ENCODE measurements around the gene CABLES2.

The CABLES2 gene

GRCh38 chr20:62370807-62371587, 36.1 kb downstream of the CABLES2 start:
- no peak overlapping the region for H3K4me2 ChIP-seq
- no peaks in the 10 kb centered on the region for H4K20me1 ChIP-seq (ENCODE audit: insufficient read depth)
- H3K79me2 ChIP-seq (ENCODE audit: insufficient read depth, low read depth), result no peaks in the 10 kb centered on the region
- H3K4me1 ChIP-seq (ENCODE audit: low read depth, poor library complexity, severe bottlenecking), result peaks cover 22% of the 10 kb centered on the region
- peaks cover 16% of the 10 kb centered on the region for H3K27me3 ChIP-seq (ENCODE audit: insufficient read depth, low read depth)
- H3K36me3 ChIP-seq (ENCODE audit: insufficient read depth), result no peaks in the 10 kb centered on the region
- H3K4me3 ChIP-seq (IDR thresholded peaks at IDR 0.05; ENCODE audit: insufficient read depth, low read depth, low read length), result no peak overlapping the region
- H2AFZ ChIP-seq (ENCODE audit: low read depth), result no peak overlapping the region
- no peak overlapping the region for H3K27ac ChIP-seq
- TF ChIP-seq CTCF (conservative IDR thresholded peaks at IDR 0.05; ENCODE audit: low read depth, low read length), result no peak
- H3K9ac ChIP-seq, result no peak overlapping the region

DNA sequence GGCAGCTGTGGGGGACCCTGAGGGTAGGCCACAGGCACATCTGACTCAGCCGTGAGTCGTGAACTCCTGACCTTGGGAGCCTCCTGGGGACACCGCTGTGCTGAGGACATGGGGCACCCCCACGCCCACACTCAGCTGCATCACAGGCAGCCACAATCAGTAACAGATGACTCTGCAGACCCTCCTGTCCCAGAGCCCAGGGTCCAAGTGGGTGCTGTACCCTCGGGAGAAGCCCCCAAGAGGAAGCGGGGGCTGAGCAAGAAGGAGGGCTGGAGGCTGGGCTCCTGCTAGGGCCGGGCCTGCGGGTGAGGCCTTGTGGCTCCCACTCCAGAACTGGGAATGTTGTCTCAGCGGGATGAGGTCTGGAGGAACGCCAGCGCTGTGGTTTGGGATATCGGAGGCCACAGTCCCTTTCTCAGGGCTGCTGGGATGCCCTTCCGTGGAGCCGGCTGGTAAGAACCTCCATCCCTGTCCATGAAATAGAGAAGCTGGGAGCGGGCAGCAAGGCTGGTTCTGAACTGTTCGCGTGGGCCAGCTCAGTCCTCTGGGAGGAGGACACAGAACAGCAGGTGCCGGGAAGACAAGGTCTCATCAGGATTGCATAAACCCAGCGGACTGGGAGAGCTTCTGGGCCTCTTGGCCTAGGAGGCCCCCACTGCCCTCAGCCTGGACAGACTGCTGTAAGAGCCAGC, 36.8 kb downstream of the CABLES2 start:
- H3K27ac ChIP-seq, result no peak overlapping the region
- H3K4me1 ChIP-seq (ENCODE audit: low read depth, poor library complexity, severe bottlenecking), result peaks cover 29% of the 10 kb centered on the region
- H3K4me3 ChIP-seq (IDR thresholded peaks at IDR 0.05; ENCODE audit: insufficient read depth, low read depth, low read length), result no peak overlapping the region
- no peak overlapping the region for H2AFZ ChIP-seq (ENCODE audit: low read depth)
- H3K79me2 ChIP-seq (ENCODE audit: insufficient read depth, low read depth), result no peaks in the 10 kb centered on the region; the same call in 1 of the 2 replicates
- H4K20me1 ChIP-seq (ENCODE audit: insufficient read depth), result no peaks in the 10 kb centered on the region
- no peak for TF ChIP-seq CTCF (conservative IDR thresholded peaks at IDR 0.05; ENCODE audit: low read depth, low read length)
- H3K4me2 ChIP-seq, result no peak overlapping the region
- H3K27me3 ChIP-seq (ENCODE audit: insufficient read depth, low read depth), result peaks cover 16% of the 10 kb centered on the region
- no peak overlapping the region for H3K9ac ChIP-seq
- H3K36me3 ChIP-seq (ENCODE audit: insufficient read depth), result no peaks in the 10 kb centered on the region

DNA sequence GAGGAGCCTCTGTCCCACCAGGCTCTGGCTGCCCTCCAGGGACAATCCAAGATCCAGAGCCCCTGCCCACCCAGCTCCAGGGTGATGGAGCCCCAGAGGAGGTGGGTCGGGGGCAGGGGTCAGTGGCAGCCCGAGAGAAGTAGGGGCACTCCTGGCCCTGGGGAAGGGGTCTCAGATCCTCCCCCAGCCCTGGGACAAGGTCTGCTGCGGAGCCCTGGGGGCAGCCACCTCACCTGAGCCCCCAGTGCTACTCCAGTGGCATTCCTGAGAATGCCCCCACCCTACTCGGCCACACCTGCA, 37.3 kb downstream of the CABLES2 start:
- Histone ChIP-seq H3K4me3 (IDR thresholded peaks at IDR 0.05; ENCODE audit: insufficient read depth, low read depth, low read length) (no peak overlapping the region), H3K27ac (no peak overlapping the region), H3K36me3 (ENCODE audit: insufficient read depth) (no peaks in the 10 kb centered on the region), H2AFZ (ENCODE audit: low read depth) (no peak overlapping the region), H3K79me2 (ENCODE audit: insufficient read depth, low read depth) (no peaks in the 10 kb centered on the region; the same call in 1 of the 2 replicates), H3K9ac (no peak overlapping the region), H4K20me1 (ENCODE audit: insufficient read depth) (no peaks in the 10 kb centered on the region), H3K27me3 (ENCODE audit: insufficient read depth, low read depth) (peaks cover 16% of the 10 kb centered on the region), H3K4me1 (ENCODE audit: low read depth, poor library complexity, severe bottlenecking) (peaks cover 32% of the 10 kb centered on the region), H3K4me2 (no peak overlapping the region)
- no peak for TF ChIP-seq CTCF (conservative IDR thresholded peaks at IDR 0.05; ENCODE audit: low read depth, low read length)

DNA sequence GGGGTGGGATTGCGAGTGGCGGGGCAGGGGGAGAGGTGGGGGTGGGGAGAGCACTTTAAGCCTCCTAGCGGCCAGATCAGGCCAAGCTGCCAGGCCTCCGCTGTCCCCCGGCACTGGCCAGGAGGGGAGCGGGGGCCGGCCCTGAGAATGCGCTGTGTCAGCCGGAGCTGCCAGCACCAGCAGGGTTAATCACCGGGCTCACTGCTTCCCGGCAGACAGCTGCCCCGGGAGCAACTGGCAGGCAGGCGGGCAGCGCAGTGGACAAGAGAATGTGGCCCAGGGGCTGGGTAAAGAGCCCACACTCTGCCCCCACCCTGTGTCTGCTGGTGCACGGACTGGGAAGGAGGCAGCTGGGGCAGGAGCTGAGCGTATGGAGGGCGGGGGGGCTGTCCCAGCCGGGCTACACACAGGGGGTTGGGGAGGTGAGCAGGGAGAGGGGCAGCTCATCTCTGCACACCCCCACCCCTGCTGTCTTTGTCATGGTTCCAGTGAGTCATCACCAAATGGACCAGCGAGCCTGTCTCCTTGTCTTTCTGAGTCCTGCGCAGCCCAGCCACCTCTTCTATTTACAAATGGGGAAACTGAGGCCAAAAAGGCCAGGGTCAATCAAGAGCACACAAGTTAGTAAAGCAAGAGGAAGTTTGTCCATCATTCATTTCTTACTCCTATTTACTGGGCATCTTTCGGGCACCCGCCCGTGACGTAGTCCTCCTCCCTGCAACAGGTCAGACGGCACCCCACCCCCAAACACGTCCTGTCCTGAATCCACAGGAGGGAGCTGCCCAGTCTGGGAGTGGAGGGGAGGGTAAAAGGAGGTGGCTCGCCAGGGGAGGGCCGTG, 37.9 kb downstream of the CABLES2 start:
- Histone ChIP-seq H3K4me3 (IDR thresholded peaks at IDR 0.05; ENCODE audit: insufficient read depth, low read depth, low read length) (no peak overlapping the region), H2AFZ (ENCODE audit: low read depth) (no peak overlapping the region), H3K27me3 (ENCODE audit: insufficient read depth, low read depth) (peaks cover 16% of the 10 kb centered on the region), H3K79me2 (ENCODE audit: insufficient read depth, low read depth) (no peaks in the 10 kb centered on the region; the same call in 1 of the 2 replicates), H3K27ac (no peak overlapping the region), H3K4me1 (ENCODE audit: low read depth, poor library complexity, severe bottlenecking) (peaks cover 32% of the 10 kb centered on the region), H3K4me2 (no peak overlapping the region), H3K36me3 (ENCODE audit: insufficient read depth) (no peaks in the 10 kb centered on the region), H3K9ac (no peak overlapping the region), H4K20me1 (ENCODE audit: insufficient read depth) (no peaks in the 10 kb centered on the region)
- TF ChIP-seq CTCF (conservative IDR thresholded peaks at IDR 0.05; ENCODE audit: low read depth, low read length), result no peak

All from KMS-11 (cell line).